ENCODE results near the gene NUDT9.
"Not testable (repeated sequence)": the region's sequence is repeated elsewhere in the genome, so short reads cannot be mapped to it uniquely, and the experiment has no call there.

Gene NUDT9, protein sequence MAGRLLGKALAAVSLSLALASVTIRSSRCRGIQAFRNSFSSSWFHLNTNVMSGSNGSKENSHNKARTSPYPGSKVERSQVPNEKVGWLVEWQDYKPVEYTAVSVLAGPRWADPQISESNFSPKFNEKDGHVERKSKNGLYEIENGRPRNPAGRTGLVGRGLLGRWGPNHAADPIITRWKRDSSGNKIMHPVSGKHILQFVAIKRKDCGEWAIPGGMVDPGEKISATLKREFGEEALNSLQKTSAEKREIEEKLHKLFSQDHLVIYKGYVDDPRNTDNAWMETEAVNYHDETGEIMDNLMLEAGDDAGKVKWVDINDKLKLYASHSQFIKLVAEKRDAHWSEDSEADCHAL

DNA sequence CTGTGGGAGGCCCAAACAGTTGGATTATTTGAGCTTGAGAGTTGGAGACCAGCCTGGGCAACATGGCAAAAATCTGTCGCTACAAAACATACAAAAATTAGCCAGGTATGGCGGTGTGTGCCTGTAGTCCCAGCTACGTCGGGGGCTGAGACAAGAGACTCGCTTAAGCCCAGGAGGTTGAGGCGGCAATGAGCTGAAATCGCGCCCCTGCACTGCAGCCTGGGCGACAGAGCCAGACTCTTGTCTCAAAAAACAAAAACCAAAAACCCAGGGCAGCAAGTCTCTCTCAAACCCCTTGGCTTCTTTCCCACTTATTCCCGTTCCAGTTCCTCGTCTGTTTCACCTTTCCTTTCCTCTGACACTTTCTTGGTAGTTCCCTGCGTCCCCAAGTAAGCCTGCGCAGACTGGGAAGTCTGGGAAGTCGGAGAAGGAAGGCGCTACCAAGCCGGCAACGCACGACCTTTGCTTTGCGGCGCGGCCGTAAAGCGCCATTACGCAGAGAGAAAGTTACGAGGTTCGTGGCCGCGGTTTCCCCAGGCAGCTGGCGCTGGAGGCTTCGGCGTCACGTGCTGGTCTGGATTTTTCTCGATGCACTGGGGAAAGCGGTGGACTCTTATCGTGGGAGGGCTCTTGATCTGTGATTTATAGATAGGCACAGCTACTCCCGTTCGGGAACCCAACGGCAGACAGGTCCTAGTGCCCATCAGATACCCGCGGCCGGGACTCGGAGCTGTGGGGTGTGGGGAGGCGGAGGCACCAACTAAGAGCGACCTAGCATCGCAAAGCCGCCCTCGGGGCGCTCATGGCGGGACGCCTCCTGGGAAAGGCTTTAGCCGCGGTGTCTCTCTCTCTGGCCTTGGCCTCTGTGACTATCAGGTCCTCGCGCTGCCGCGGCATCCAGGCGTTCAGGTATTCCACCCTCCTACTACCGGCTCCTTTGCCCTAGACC is at the start of gene NUDT9:
Gene NUDT9, plus strand, starts transcription at position 470 of the 949 bp plus-strand sequence. Its CDS starts 333 bp downstream, at position 803.
- peak; percentile 90 for DNase-seq (ENCODE audit: extremely low read depth, insufficient read length)
- H3K4me3 ChIP-seq (replicated peaks; ENCODE audit: low read depth, low read length), result peak within 1 kb of the TSS; percentile 76
- H3K36me3 ChIP-seq (ENCODE audit: control insufficient read depth, insufficient read depth, low read length), result no peaks in the 10 kb centered on the region
- H3K27me3 ChIP-seq (replicated peaks; ENCODE audit: control insufficient read depth, insufficient read depth, low read length), result no peaks in the 10 kb centered on the region
- TF ChIP-seq, protein P1, sequence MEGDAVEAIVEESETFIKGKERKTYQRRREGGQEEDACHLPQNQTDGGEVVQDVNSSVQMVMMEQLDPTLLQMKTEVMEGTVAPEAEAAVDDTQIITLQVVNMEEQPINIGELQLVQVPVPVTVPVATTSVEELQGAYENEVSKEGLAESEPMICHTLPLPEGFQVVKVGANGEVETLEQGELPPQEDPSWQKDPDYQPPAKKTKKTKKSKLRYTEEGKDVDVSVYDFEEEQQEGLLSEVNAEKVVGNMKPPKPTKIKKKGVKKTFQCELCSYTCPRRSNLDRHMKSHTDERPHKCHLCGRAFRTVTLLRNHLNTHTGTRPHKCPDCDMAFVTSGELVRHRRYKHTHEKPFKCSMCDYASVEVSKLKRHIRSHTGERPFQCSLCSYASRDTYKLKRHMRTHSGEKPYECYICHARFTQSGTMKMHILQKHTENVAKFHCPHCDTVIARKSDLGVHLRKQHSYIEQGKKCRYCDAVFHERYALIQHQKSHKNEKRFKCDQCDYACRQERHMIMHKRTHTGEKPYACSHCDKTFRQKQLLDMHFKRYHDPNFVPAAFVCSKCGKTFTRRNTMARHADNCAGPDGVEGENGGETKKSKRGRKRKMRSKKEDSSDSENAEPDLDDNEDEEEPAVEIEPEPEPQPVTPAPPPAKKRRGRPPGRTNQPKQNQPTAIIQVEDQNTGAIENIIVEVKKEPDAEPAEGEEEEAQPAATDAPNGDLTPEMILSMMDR (IDR thresholded peaks at IDR 0.05; ENCODE audit: insufficient read depth, low read length, poor library complexity, severe bottlenecking), result no peak

DNA sequence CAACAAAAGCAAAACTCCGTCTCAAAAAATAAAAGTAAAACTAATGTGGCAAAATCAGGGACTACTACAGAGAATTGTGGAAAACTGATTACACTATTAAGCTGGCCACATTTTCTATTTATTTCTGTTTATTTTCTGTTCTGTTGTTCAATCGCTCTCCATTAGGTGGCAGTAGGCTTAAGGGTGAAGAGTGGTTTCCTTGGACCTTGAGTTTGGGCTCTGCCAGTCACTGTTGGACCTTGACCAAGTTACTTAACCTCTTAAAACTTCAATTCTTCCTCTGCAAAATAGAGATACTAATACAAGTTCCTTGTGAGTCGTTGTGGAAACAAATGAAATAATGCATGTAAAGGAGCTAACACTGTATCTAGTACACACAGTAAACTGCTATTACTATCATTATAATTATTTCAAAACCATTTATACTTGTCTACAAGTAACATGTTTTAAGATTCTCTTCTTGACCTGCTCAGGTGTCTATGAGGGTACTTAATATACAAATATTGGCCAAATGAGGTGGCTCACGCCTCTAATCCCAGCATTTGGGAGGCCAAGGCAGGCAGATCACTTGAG is 46.6 kb upstream of the NUDT9 start:
- H3K4me3 ChIP-seq (replicated peaks; ENCODE audit: low read depth, low read length), result no peak overlapping the region
- TF ChIP-seq, protein P1 (IDR thresholded peaks at IDR 0.05; ENCODE audit: insufficient read depth, low read length, poor library complexity, severe bottlenecking), result peak; percentile 73
- DNase-seq (ENCODE audit: extremely low read depth, insufficient read length), result no peak
- no peaks in the 10 kb centered on the region for H3K27me3 ChIP-seq (replicated peaks; ENCODE audit: control insufficient read depth, insufficient read depth, low read length)
- no peaks in the 10 kb centered on the region; the same call in 1 of the 2 replicates for H3K36me3 ChIP-seq (ENCODE audit: control insufficient read depth, insufficient read depth, low read length)

DNA sequence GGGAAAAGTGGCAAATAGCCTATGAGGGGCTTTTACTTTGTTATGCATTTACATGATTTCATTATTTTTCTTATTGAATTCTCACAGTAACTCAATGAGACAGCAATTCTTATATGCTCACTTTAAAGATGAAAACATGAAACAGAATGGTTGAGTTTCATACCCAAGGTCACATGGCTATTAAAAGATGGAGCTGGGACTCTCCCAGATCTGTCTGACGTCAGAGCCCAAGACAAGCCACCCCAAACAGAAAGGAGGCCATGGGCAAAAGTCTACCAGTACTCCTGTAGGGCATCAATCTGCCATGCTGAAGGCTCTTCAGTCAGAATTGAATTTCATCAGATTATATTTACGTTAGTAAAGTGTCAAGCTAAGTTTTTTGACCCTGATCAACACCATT is 44.6 kb upstream of the NUDT9 start:
- no peaks in the 10 kb centered on the region; the same call in 1 of the 2 replicates for H3K36me3 ChIP-seq (ENCODE audit: control insufficient read depth, insufficient read depth, low read length)

DNA sequence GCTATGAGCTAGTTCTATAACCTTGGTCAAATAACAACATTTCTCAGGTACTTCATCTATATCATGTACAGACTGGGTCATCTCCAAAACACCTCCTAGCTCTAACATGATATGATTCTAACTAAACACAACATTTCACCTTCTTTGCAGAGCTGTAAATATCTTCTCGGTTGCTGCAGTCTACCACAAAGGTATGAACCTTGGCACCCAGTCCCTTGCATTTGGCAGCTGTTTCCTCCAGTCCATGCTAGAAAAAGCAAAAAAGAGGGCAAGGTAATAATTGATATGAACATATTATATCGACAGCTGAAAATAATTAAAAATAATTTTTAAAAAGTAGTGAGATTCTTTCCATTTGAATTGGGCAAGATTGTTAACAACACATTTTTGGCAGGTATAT is 40.3 kb upstream of the NUDT9 start:
- H3K36me3 ChIP-seq (ENCODE audit: control insufficient read depth, insufficient read depth, low read length), result no peaks in the 10 kb centered on the region

More for the DNA sequence above, 44.6 kb upstream of the NUDT9 start:
- TF ChIP-seq, protein P1 (IDR thresholded peaks at IDR 0.05; ENCODE audit: insufficient read depth, low read length, poor library complexity, severe bottlenecking), result no peak
- DNase-seq (ENCODE audit: extremely low read depth, insufficient read length), result no peak
- Histone ChIP-seq H3K4me3 (replicated peaks; ENCODE audit: low read depth, low read length) (no peak overlapping the region), H3K27me3 (replicated peaks; ENCODE audit: control insufficient read depth, insufficient read depth, low read length) (no peaks in the 10 kb centered on the region)

DNA sequence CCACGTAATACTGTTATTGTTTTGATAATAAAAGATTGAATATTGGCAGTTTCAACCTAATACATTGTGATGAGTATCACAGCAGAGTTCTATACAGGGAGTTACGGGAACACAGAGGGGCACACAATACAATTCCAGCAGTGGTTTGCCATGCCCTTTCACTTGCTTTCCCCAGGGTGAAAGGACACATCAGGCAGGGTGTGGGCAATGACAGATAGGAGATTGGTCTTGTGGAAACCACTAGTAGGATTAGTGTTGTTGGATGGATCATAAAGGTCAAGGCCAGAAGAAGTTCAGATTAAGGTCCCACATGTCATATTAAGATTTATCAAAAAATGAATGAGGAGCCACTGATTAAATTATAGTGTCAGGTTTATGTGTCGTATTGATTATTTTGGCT is 39.4 kb upstream of the NUDT9 start:
- no peak for DNase-seq (ENCODE audit: extremely low read depth, insufficient read length)
- H3K27me3 ChIP-seq (replicated peaks; ENCODE audit: control insufficient read depth, insufficient read depth, low read length), result no peaks in the 10 kb centered on the region
- no peak overlapping the region for H3K4me3 ChIP-seq (replicated peaks; ENCODE audit: low read depth, low read length)
- TF ChIP-seq, protein P1 (IDR thresholded peaks at IDR 0.05; ENCODE audit: insufficient read depth, low read length, poor library complexity, severe bottlenecking), result no peak
- no peaks in the 10 kb centered on the region for H3K36me3 ChIP-seq (ENCODE audit: control insufficient read depth, insufficient read depth, low read length)

More for the DNA sequence above, 40.3 kb upstream of the NUDT9 start:
- TF ChIP-seq, protein P1 (IDR thresholded peaks at IDR 0.05; ENCODE audit: insufficient read depth, low read length, poor library complexity, severe bottlenecking), result no peak
- Histone ChIP-seq H3K4me3 (replicated peaks; ENCODE audit: low read depth, low read length) (no peak overlapping the region), H3K27me3 (replicated peaks; ENCODE audit: control insufficient read depth, insufficient read depth, low read length) (no peaks in the 10 kb centered on the region)
- DNase-seq (ENCODE audit: extremely low read depth, insufficient read length), result no peak

DNA sequence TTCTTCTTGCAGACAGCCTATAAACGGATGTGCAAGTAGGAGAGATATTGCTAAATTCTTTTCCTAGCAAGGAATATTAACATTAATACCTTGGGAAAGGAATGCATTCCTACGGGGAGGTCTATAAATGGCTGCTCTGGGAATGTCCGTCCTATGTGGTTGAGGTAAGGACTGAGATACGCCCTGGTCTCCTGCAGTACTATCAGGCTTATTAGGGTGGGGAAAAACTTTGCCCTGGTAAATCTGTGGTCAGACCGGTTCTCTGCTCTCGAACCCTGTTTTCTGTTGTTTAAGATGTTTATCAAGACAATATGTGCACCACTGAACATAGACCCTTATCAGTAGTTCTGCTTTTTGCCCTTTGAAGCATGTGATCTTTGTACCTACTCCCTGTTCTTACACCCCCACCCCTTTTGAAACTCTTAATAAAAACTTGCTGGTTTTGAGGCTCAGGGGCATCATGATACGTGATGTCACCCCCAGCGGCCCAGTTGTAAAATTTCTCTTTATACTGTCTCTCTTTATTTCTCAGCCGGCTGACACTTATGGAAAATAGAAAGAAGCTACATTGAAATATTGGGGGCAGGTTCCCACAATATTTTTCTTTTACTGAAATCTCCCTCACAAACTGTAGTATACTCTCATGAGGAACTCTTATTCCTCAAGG is 37.8 kb upstream of the NUDT9 start:
- H3K4me3 ChIP-seq (replicated peaks; ENCODE audit: low read depth, low read length); DNase-seq (ENCODE audit: extremely low read depth, insufficient read length); H3K27me3 ChIP-seq (replicated peaks; ENCODE audit: control insufficient read depth, insufficient read depth, low read length); H3K36me3 ChIP-seq (ENCODE audit: control insufficient read depth, insufficient read depth, low read length): not testable (repeated sequence)
